BLaER1 (cell line): ENCODE data around the gene RNU1-3.
"Not testable (repeated sequence)": the region's sequence is repeated elsewhere in the genome, so short reads cannot be mapped to it uniquely, and the experiment has no call there.

Source experiments
- H3K27ac ChIP-seq: shearing (Covaris generic); formaldehyde crosslinking; 2 replicates; pipeline ENCODE4 v1.8.1; 2022
- H3K27me3 ChIP-seq: shearing (Covaris generic); formaldehyde crosslinking; 2 replicates; pipeline ENCODE4 v1.8.1; 2022
- H3K36me3 ChIP-seq: shearing (Covaris generic); formaldehyde crosslinking; 2 replicates; pipeline ENCODE4 v1.8.1; 2022
- H3K4me1 ChIP-seq: shearing (Covaris generic); formaldehyde crosslinking; 2 replicates; pipeline ENCODE4 v1.8.1; 2022
- H3K4me2 ChIP-seq: shearing (Covaris generic); formaldehyde crosslinking; 2 replicates; pipeline ENCODE4 v1.8.1; 2022
- H3K4me3 ChIP-seq: shearing (Covaris generic); formaldehyde crosslinking; 2 replicates; pipeline ENCODE4 v1.8.1; 2022
- H3K9ac ChIP-seq: shearing (Covaris generic); formaldehyde crosslinking; 2 replicates; pipeline ENCODE4 v1.8.1; 2022
- H3K9me3 ChIP-seq: shearing (Covaris generic); formaldehyde crosslinking; 2 replicates; pipeline ENCODE4 v1.8.1; 2022
- H4K20me1 ChIP-seq: shearing (Covaris generic); formaldehyde crosslinking; 2 replicates; pipeline ENCODE4 v1.8.1; 2022

The RNU1-3 gene

DNA sequence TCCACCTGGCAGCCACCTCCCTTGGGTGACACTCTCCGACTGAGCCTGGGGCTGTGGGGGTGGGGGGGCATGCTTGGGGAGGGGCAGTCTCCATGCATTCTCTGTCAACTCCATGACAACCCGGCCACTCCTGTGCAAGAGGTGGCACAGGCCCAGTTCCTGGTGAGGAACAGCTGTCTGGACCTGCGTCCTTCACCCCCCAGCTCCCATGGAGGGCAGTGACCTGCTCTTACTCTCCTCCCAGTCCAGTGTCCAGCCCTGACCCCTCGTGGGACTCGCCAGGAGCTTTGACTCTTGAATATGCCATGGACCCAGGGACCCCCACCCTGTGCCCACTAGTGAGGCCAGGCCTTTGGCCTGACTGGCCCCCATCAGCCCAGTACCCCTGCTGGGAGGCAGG is 35.5 kb upstream of the RNU1-3 start:
- H3K27me3 ChIP-seq = peaks cover 19% of the 10 kb centered on the region
- H3K9ac ChIP-seq, H3K4me3 ChIP-seq, H3K36me3 ChIP-seq, H3K4me2 ChIP-seq, H3K27ac ChIP-seq, H3K9me3 ChIP-seq, H3K4me1 ChIP-seq, H4K20me1 ChIP-seq: not testable (repeated sequence)

DNA sequence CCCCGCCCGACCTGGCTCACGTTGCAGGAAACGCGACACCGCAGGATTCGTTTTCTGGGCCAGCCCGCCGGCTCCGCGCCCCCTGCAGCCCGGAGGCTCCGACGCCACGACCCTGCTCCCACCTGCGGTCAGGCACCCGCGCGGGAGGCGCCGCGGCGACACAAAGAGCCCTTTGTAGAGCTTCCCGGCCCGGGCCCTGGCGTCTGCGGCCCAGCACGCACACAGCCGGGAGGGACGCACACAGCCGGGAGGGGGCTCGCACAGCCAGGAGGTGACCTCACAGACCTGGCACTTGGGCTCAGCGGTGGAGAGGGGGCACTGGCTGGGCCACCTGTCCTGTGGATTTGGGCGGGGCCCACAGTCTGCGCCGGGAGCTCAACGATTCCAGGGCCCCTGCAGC is 34.4 kb upstream of the RNU1-3 start:
- not testable (repeated sequence) for H3K4me1 ChIP-seq, H3K4me2 ChIP-seq, H3K9ac ChIP-seq, H4K20me1 ChIP-seq, H3K36me3 ChIP-seq, H3K4me3 ChIP-seq, H3K27ac ChIP-seq, H3K9me3 ChIP-seq
- H3K27me3 ChIP-seq = peaks cover 25% of the 10 kb centered on the region

DNA sequence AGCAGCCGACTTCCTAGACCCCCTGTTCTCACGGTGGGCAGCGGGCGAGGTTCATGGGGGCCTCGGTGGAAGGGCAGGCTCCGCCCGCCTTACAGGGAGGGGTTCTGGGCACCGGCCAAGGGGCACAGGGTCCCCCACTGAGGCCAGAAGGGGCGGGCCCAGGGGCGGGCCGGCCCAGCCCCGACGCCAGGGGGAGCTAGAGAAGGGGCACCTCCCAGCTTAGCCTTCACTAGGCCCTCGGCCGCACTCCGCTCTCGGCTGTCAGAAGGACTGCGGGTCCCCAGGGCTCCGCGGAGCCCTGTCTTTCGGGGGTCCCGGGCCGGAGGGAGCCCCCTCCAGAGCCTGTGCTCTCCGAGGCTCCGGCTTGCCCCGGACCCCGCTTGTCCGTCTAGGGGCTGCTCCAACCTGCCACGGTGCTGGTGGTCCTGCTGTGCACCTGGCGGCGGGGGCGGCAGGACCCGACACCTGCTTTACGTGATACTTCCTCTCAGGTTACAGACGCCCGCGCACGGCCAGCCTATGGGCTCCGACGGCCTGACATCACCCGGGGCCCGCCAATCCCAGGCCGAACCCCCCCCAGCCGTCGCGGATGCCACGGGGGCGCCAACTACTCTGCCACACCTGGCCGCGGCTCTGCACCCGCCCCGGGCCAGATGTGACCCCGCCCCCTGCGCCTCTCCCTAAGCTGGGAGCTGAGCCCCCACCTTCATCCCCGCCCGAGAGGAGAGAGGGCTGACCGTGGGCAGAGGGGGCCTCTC is 33.6 kb upstream of the RNU1-3 start:
- not testable (repeated sequence) for H4K20me1 ChIP-seq, H3K27ac ChIP-seq, H3K4me3 ChIP-seq, H3K4me1 ChIP-seq, H3K36me3 ChIP-seq, H3K9ac ChIP-seq, H3K4me2 ChIP-seq, H3K9me3 ChIP-seq
- H3K27me3 ChIP-seq = peaks cover 25% of the 10 kb centered on the region

DNA sequence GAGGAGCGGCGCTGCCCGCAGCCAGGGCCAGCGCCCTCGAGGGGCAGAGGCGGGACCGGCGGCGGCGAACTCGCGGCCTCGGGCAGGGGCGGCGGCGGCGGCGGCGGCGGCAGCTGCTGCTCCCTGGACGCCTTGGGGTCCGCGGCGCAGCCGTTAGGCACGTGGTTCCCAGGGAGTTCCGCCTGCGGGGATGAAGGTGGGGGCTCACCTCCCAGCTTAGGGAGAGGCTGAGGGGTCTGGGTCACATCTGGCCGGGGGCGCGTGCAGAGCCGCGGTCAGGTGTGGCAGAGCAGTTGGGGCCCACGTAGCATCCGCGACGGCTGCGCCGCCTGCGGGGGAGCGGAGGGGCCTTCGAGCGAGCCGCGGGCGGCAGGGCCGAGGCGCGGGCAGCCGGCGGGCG is 32.7 kb upstream of the RNU1-3 start:
- not testable (repeated sequence) for H3K4me1 ChIP-seq, H4K20me1 ChIP-seq, H3K4me3 ChIP-seq, H3K27ac ChIP-seq, H3K9me3 ChIP-seq, H3K36me3 ChIP-seq, H3K9ac ChIP-seq, H3K4me2 ChIP-seq
- H3K27me3 ChIP-seq = peaks cover 25% of the 10 kb centered on the region

DNA sequence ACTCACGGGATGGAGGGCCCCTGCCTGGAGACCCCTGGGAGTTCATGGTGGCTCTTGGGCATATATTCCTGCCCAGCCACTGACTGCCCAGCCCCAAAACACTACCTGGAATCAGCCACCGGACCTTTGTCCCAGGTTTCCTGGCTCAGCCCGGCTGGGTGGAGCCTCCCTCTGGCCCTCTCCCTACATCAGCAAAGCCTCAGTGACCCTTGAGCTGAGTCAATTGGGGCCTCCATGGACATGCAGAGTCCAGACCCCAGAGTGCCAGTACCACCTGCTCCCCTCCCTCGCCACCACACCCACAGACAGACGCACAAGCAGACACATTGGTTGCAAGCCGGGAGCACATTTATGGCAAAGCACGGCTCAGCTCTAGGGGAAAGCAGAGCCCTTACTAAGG is 30.4 kb upstream of the RNU1-3 start:
- H4K20me1 ChIP-seq, H3K36me3 ChIP-seq, H3K4me1 ChIP-seq, H3K9me3 ChIP-seq, H3K9ac ChIP-seq, H3K4me2 ChIP-seq, H3K4me3 ChIP-seq, H3K27ac ChIP-seq: not testable (repeated sequence)
- H3K27me3 ChIP-seq = peaks cover 35% of the 10 kb centered on the region

DNA sequence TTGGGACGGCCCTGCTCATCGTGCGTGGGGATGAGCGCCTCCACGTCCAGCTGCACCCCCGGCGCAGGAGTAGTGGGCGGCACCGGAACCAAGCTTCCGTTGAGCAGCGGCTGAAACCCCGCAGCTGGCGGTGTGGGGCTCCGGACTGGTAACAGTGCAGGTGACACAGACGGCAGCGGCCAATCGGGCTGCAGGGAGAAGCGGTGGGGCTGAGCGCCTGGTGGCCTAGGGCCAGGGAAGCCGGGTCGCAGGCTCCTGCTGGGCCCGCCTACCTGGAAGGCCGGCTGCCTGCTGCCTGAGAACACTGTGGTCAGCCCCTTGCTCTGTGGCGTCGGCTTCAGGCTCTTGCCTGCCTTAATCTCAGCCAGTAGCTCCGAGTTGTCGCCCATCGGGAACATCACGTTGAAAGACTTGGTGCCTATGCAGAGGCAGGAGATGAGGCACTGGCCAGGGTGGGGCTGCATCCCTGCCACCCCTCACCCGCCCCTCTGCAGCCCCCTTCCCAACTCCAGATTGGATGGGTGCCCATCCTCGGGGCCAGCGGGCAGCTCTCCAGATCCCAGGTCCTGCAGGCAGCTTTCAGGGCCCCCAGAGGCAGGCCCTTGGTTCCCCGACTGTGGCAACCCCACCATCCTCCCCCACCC is 29.9 kb upstream of the RNU1-3 start:
- H3K36me3 ChIP-seq, H4K20me1 ChIP-seq, H3K4me3 ChIP-seq, H3K9ac ChIP-seq, H3K4me1 ChIP-seq, H3K9me3 ChIP-seq, H3K27ac ChIP-seq: not testable (repeated sequence)
- Histone ChIP-seq H3K4me2 (peak overlapping the region; percentile 42), H3K27me3 (peaks cover 37% of the 10 kb centered on the region)

DNA sequence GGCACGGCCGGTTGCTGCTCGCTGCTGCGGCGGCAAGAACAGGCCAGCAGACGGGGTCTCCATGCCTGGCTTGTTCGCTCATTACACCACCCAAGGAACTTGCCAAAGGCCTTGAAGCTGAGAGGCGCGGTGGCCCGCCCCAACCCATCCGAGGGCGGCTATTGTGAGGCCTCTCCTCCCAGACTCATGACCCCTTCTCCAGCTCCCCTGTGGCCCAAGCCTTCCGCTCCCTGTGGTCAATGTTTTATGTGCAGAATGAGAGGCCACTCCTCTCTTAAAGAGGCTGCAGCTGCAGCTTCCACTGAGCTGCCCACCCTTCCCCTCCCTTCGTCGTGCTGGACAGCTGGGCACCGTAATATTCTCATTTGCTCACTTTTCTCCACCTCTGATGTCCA is 27.6 kb upstream of the RNU1-3 start:
- not testable (repeated sequence) for H3K27ac ChIP-seq, H4K20me1 ChIP-seq, H3K9ac ChIP-seq, H3K36me3 ChIP-seq, H3K9me3 ChIP-seq, H3K4me3 ChIP-seq, H3K4me2 ChIP-seq, H3K4me1 ChIP-seq
- H3K27me3 ChIP-seq = peaks cover 31% of the 10 kb centered on the region

DNA sequence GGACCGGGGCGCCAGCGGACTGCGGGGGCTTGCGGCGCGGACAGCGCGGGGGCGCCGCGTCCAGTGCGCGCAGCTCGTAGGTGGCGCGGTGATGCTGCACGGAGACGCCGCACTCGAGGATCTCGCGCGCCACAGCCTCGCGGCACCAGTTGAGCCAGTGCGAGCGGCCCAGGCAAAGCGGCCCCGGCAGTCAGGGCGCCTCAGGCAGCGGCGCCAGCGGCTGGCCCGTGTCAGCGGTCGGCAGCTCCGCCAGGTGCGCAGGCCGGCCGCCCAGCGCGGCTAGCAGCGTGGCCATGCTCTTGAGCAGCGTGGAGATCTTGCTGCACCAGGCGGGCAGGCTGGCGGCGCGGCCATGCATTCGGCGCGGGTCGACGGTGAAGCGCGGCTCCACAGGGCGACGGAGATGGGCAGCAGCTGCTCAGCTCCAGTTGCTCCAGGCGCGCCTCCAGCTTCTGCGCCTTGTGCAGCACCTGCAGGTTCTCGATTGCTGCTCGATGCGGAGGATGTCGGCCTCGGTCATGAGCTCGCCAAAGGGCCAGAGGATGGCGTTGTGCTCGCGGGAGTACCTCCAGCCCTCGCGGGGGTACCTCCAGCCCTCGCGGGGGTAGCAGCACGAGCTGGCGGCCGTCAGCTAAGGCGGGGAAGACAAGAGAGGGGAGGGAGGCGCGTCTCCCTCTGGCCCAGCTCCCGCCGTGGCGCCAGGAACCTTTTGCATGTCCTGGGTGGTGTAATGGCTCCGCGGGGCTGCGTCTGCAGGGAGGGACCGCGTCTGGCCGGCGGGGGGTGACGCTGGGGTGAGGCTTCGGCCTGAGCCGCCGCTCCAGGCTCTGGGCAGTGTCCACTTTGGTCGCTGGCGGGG is 26.9 kb upstream of the RNU1-3 start:
- not testable (repeated sequence) for H3K4me1 ChIP-seq, H3K4me3 ChIP-seq, H3K36me3 ChIP-seq, H3K9ac ChIP-seq, H4K20me1 ChIP-seq, H3K4me2 ChIP-seq, H3K27ac ChIP-seq, H3K9me3 ChIP-seq
- peaks cover 30% of the 10 kb centered on the region for H3K27me3 ChIP-seq

DNA sequence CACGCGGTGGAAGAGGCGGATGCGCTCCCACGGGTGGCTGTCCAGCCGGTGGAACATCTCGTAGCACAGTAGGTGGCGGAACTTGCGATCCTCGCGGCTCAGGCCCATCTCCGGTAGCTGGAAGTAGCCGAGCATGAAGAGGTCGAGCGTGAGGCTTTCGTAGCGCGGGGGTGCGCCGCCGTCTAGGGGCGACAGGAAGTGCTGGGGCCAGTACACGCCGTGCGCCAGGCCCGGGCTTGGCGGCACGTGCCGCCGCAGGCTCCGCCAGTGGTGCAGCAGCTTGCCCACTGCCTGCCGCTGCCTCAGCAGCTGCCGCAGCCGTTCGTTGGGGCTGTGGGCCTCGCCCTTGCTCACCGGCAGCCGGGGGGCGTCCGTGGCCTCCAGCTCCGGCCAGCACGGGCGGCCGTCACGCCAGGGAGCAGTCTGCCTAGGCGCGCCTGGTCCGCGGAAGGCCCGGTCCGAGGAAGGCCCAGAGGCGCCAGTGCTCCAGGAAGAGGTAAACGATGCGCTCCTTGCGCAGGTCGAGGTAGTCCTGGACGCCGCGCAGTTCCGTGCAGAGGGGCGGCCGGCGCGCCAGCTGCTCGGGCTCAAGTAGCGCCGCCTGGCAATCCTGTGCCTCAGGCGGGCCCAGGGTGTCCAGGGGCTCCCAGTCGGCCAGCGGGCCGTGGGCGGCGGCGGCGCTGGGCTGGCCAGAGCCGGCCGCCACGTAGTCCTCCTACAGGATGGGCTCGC is 26.1 kb upstream of the RNU1-3 start:
- not testable (repeated sequence) for H3K4me3 ChIP-seq

DNA sequence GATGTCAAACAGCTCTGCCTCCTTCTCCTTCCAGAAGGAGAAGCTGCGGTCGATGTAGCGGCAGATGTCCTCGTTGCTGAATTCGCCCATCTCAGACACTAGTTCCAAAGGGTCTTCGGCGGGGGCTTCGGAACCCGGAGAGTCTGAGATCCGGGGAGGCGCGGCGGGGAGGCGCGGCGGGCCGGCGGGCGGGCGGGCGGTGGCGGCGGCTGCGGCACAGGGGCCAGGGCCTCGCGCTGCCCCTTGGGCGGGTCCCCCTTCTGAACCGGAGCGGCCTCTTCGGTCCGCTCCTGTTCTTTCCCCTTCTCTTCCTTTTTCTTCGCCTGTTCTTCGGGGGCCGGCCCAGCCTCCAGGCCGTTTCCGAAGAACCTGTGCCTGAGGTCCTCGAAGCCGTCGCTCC is 25.5 kb upstream of the RNU1-3 start:
- H3K27me3 ChIP-seq = peaks cover 23% of the 10 kb centered on the region
- H3K4me3 ChIP-seq, H4K20me1 ChIP-seq, H3K9me3 ChIP-seq, H3K9ac ChIP-seq, H3K4me2 ChIP-seq, H3K4me1 ChIP-seq, H3K36me3 ChIP-seq, H3K27ac ChIP-seq: not testable (repeated sequence)

More for the DNA sequence above, 26.1 kb upstream of the RNU1-3 start:
- H3K9me3 ChIP-seq, H3K4me1 ChIP-seq, H3K27ac ChIP-seq, H3K9ac ChIP-seq, H3K36me3 ChIP-seq, H3K4me2 ChIP-seq, H4K20me1 ChIP-seq: not testable (repeated sequence)
- peaks cover 26% of the 10 kb centered on the region for H3K27me3 ChIP-seq

DNA sequence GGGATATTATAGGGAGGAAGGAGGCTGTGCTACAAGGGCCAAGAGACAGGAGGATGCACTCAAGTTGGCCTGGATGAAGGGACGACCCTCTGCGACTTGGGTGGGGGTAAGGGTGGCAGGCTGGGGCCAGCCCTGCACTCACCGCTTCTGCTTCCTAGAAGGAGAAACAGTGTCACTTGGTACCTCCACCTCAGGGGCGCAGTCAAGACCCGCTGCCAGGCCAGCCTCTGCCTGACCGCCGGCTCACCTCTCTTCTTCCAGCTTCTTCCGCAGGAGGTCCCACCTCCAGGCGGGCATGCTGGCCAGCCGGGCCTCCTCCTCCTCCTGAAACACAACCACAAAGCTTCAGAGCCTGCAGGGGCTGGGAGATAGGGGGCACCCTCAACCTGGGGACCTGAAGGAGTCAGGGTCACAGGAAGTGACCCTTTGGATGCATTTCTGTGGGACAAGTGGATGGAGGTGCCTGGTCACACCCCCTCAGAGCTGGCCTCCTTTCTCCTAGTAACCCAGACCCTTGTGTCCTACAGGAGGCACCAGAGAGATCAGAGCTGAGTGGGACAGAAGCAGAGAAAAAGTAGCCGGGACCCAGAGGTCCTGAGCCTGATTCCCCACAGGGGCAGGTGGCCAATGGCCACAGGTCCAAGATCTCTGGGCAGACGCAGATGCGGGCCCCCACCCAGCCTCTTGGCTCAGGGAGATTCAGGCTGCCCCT is 24.4 kb upstream of the RNU1-3 start:
- H3K27me3 ChIP-seq = peaks cover 14% of the 10 kb centered on the region
- not testable (repeated sequence) for H3K9ac ChIP-seq, H3K4me3 ChIP-seq, H3K4me2 ChIP-seq, H3K27ac ChIP-seq, H4K20me1 ChIP-seq, H3K9me3 ChIP-seq, H3K36me3 ChIP-seq, H3K4me1 ChIP-seq

DNA sequence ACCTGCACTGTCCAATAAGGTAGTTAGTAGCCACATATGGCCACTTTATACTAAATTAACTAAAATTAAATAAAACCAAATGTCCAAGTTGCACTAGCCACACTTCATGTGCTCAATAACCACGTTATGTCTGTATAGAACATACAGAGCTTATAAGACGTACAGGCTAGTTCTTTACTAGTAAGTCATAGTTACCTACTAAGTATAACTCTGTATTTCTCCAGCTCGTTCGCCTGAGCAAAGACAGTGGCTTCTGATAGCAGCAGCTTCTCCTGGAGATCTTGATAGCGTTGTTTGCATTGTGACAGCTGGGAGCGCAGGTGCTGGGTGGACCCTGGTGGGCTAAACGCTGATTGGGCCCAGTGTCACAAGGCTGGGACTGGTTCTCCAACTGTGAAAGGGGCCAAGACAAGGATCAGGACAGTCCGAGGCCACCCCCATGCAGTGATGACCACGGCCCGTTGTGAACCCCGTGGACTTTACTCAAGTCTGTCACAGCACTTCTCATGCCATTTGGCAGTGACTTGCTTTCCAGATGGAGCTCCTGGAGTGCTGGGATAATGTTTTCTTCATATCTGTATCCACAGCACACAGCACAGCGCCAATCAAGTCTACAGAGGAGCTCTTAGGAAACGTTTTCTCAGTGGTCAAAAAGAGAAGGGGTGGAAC is 20.5 kb upstream of the RNU1-3 start:
- H3K36me3 ChIP-seq, H4K20me1 ChIP-seq, H3K4me3 ChIP-seq, H3K9ac ChIP-seq, H3K27ac ChIP-seq, H3K4me1 ChIP-seq, H3K9me3 ChIP-seq, H3K27me3 ChIP-seq, H3K4me2 ChIP-seq: not testable (repeated sequence)
